BLaER1 (cell line): ENCODE results near the gene ZFP62.

Experiments
- H3K27ac ChIP-seq: shearing (Covaris generic); formaldehyde crosslinking; 2 replicates; pipeline ENCODE4 v1.8.1; 2022
- H3K27me3 ChIP-seq: shearing (Covaris generic); formaldehyde crosslinking; 2 replicates; pipeline ENCODE4 v1.8.1; 2022
- H3K36me3 ChIP-seq: shearing (Covaris generic); formaldehyde crosslinking; 2 replicates; pipeline ENCODE4 v1.8.1; 2022
- H3K4me1 ChIP-seq: shearing (Covaris generic); formaldehyde crosslinking; 2 replicates; pipeline ENCODE4 v1.8.1; 2022
- H3K4me2 ChIP-seq: shearing (Covaris generic); formaldehyde crosslinking; 2 replicates; pipeline ENCODE4 v1.8.1; 2022
- H3K4me3 ChIP-seq: shearing (Covaris generic); formaldehyde crosslinking; 2 replicates; pipeline ENCODE4 v1.8.1; 2022
- H3K9ac ChIP-seq: shearing (Covaris generic); formaldehyde crosslinking; 2 replicates; pipeline ENCODE4 v1.8.1; 2022
- H3K9me3 ChIP-seq: shearing (Covaris generic); formaldehyde crosslinking; 2 replicates; pipeline ENCODE4 v1.8.1; 2022
- H4K20me1 ChIP-seq: shearing (Covaris generic); formaldehyde crosslinking; 2 replicates; pipeline ENCODE4 v1.8.1; 2022
- Cebpa-rat ChIP-seq: shearing (Covaris generic); IDR thresholded peaks from 2 replicates; pipeline ENCODE4 v1.8.1; 2022

ZFP62 gene

GRCh38 chr5:180810959-180811622 is 50.0 kb downstream of the ZFP62 start:
- Histone ChIP-seq H4K20me1 (0 out of 2 replicates have a peak, but pooled peaks cover 2% of the 10 kb centered on the region), H3K4me2 (peak overlapping the region; percentile 91), H3K4me1 (peaks cover 55% of the 10 kb centered on the region), H3K27me3 (no peaks in the 10 kb centered on the region), H3K27ac (peak overlapping the region; percentile 99), H3K9me3 (no peaks in the 10 kb centered on the region), H3K9ac (peak overlapping the region; percentile 99), H3K4me3 (peak overlapping the region; percentile 97), H3K36me3 (no peaks in the 10 kb centered on the region)
- TF ChIP-seq Cebpa-rat = no peak

GRCh38 chr5:180810210-180810958 is 50.7 kb downstream of the ZFP62 start:
- TF ChIP-seq Cebpa-rat = no peak
- 0 out of 2 replicates have a peak, but pooled peaks cover 8% of the 10 kb centered on the region for H4K20me1 ChIP-seq
- no peaks in the 10 kb centered on the region for H3K27me3 ChIP-seq
- H3K9ac ChIP-seq = peak overlapping the region; percentile 99
- peak overlapping the region; percentile 99 for H3K27ac ChIP-seq
- H3K4me2 ChIP-seq = peak overlapping the region; percentile 91
- H3K4me3 ChIP-seq = peak overlapping the region; percentile 97
- H3K9me3 ChIP-seq = no peaks in the 10 kb centered on the region
- H3K36me3 ChIP-seq = no peaks in the 10 kb centered on the region
- H3K4me1 ChIP-seq = peaks cover 55% of the 10 kb centered on the region

- Histone ChIP-seq H3K4me1 (peaks cover 62% of the 10 kb centered on the region), H3K36me3 (no peaks in the 10 kb centered on the region), H3K27ac (peak overlapping the region; percentile 99), H3K9me3 (no peaks in the 10 kb centered on the region), H3K9ac (peak overlapping the region; percentile 99), H3K4me2 (peak overlapping the region; percentile 94), H3K27me3 (no peaks in the 10 kb centered on the region), H4K20me1 (0 out of 2 replicates have a peak, but pooled peaks cover 15% of the 10 kb centered on the region), H3K4me3 (peak overlapping the region; percentile 97)
- TF ChIP-seq Cebpa-rat = no peak
These were observed 51.5 kb downstream of the ZFP62 start for GRCh38 chr5:180809403-180810209.

GRCh38 chr5:180808461-180809000 is 52.5 kb downstream of the ZFP62 start:
- Histone ChIP-seq H3K9ac (peak overlapping the region; percentile 99), H3K4me1 (peaks cover 73% of the 10 kb centered on the region), H3K27ac (peak overlapping the region; percentile 99), H3K36me3 (no peaks in the 10 kb centered on the region), H3K27me3 (no peaks in the 10 kb centered on the region), H3K4me2 (peak overlapping the region; percentile 94), H3K9me3 (no peaks in the 10 kb centered on the region), H4K20me1 (0 out of 2 replicates have a peak, but pooled peaks cover 15% of the 10 kb centered on the region), H3K4me3 (peak overlapping the region; percentile 97)
- TF ChIP-seq Cebpa-rat = no peak

DNA sequence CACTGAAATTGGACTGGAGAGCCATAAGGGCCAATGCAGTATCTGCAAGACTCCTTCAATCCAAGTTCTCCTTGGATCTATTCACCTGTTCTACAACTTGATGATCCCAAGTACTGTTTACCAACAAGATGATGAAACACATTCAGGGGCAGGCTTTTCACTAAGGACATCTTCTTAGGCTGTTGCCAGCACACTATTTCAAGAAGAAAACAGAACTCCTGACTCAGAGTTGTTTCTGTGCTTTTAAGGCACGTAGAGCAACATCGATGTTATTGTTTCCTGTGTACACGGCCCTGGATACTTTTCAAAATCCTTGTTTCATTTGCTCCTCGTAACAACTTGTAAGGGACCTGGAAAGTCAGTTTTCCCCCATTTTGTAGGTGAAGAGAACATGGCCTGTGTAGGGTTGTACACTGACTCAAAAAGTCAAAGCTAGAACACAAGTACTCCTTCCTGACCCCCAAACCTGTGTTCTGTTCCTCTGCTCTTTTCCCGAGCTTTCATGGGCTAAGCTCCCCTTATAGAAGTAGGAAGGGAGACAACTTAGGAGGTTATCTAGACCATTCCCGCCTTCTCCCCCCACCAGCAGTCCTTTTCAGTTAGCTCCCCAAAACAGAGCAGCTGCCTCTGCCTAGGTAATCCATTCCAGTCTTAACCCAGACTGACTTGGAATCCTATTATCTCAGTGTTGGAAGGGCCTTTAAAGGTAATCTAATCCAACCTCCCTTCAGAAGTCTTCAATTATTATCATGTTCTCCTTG is 53.2 kb downstream of the ZFP62 start:
- peak overlapping the region; percentile 99 for H3K27ac ChIP-seq
- peaks cover 75% of the 10 kb centered on the region for H3K4me1 ChIP-seq
- no peak for TF ChIP-seq Cebpa-rat
- H3K36me3 ChIP-seq = no peaks in the 10 kb centered on the region
- no peaks in the 10 kb centered on the region for H3K27me3 ChIP-seq
- H4K20me1 ChIP-seq = 0 out of 2 replicates have a peak, but pooled peaks cover 15% of the 10 kb centered on the region
- no peaks in the 10 kb centered on the region for H3K9me3 ChIP-seq
- peak overlapping the region; percentile 97 for H3K4me3 ChIP-seq
- H3K9ac ChIP-seq = peak overlapping the region; percentile 99
- peak overlapping the region; percentile 94 for H3K4me2 ChIP-seq

DNA sequence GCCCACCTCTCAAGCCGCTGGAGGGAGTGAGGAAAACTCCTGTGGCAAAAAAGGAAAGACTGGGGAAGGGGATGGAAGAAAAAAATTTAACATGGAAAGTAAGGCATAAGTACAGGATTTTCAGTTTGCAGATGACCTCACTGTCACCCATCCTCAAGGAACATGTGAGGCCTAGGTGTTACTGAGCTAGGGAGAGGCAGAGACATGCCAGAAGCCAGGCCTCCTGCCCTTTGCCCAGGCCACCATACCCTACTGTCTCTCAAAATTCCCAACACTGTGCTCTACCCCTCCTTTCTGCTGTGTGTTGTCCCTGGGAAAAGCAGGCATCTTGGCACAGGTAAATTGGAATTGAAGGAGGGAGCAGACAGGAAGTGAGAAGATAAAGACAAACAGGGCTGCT is 54.0 kb downstream of the ZFP62 start:
- Histone ChIP-seq H3K4me3 (peak overlapping the region; percentile 97), H3K4me1 (peaks cover 73% of the 10 kb centered on the region), H3K27ac (peak overlapping the region; percentile 99)

GRCh38 chr5:180806351-180807011 is 54.6 kb downstream of the ZFP62 start:
- Histone ChIP-seq H3K4me3 (peak overlapping the region; percentile 97), H3K9me3 (no peaks in the 10 kb centered on the region), H3K36me3 (no peaks in the 10 kb centered on the region), H3K4me1 (peaks cover 72% of the 10 kb centered on the region), H3K27me3 (no peaks in the 10 kb centered on the region), H3K27ac (peak overlapping the region; percentile 99), H4K20me1 (peaks cover 26% of the 10 kb centered on the region), H3K9ac (peak overlapping the region; percentile 99), H3K4me2 (peak overlapping the region; percentile 94)
- peak; percentile 47; the same call in 1 of the 2 replicates for TF ChIP-seq Cebpa-rat

More for the DNA sequence above, 54.0 kb downstream of the ZFP62 start:
- no peak for TF ChIP-seq Cebpa-rat
- Histone ChIP-seq H3K27me3 (no peaks in the 10 kb centered on the region), H3K9me3 (no peaks in the 10 kb centered on the region), H3K36me3 (no peaks in the 10 kb centered on the region), H3K4me2 (peak overlapping the region; percentile 94), H4K20me1 (peaks cover 20% of the 10 kb centered on the region), H3K9ac (peak overlapping the region; percentile 99)

GRCh38 chr5:180804129-180804618 is 56.9 kb downstream of the ZFP62 start:
- H3K27me3 ChIP-seq = no peaks in the 10 kb centered on the region
- peaks cover 17% of the 10 kb centered on the region for H3K36me3 ChIP-seq
- no peaks in the 10 kb centered on the region for H3K9me3 ChIP-seq
- peak overlapping the region; percentile 99 for H3K9ac ChIP-seq
- H4K20me1 ChIP-seq = peaks cover 49% of the 10 kb centered on the region
- no peak for TF ChIP-seq Cebpa-rat
- peaks cover 86% of the 10 kb centered on the region for H3K4me1 ChIP-seq
- H3K4me3 ChIP-seq = peak overlapping the region; percentile 97
- H3K27ac ChIP-seq = peak overlapping the region; percentile 99
- peak overlapping the region; percentile 94 for H3K4me2 ChIP-seq
